Erythroblast (primary cell): ENCODE data around the gene DST.

ENCODE experiments used
- DNase-seq, 2 experiments: peaks; one replicate each; lab custom pipeline; 2025; lab: John Stamatoyannopoulos, UW
- GATA1 ChIP-seq: IDR thresholded peaks from 2 replicates; pipeline ENCODE4 v1.6.1; 2011; ENCODE audit warnings: low read depth, mild to moderate bottlenecking, control low read depth, low read length, moderate library complexity
- POLR2A ChIP-seq: IDR thresholded peaks from 2 replicates; pipeline ENCODE4 v1.6.1; 2011; ENCODE audit warnings: mild to moderate bottlenecking, low read length

Gene DST

GRCh38 chr6:56458324-56458884, 184.3 kb downstream of the DST start:
- TF ChIP-seq GATA1: no peak
- TF ChIP-seq POLR2A: no peak
- DNase-seq: no peak

- DNase-seq: no peak
- TF ChIP-seq POLR2A (no peak), GATA1 (no peak)
Observed at GRCh38 chr6:56456785-56457184, 185.9 kb downstream of the DST start.

GRCh38 chr6:56450882-56451739, 191.6 kb downstream of the DST start:
- DNase-seq: peak; percentile 20 to 36
- TF ChIP-seq POLR2A (no peak), GATA1 (no peak)

GRCh38 chr6:56450376-56450775, 192.3 kb downstream of the DST start:
- DNase-seq: no peak
- no peak for TF ChIP-seq GATA1

GRCh38 chr6:56448046-56448445, 194.6 kb downstream of the DST start:
- TF ChIP-seq POLR2A: no peak
- no peak for TF ChIP-seq GATA1
- no peak for DNase-seq

GRCh38 chr6:56445818-56446217, 196.9 kb downstream of the DST start:
- DNase-seq: no peak
- TF ChIP-seq GATA1 (no peak), POLR2A (no peak)

- DNase-seq: no peak
- TF ChIP-seq GATA1 (no peak), POLR2A (no peak)
Observed at GRCh38 chr6:56444855-56445254, 197.8 kb downstream of the DST start.

- TF ChIP-seq POLR2A (no peak), GATA1 (no peak)
- DNase-seq: no peak
Observed at GRCh38 chr6:56440551-56440981, 202.1 kb downstream of the DST start.

- no peak for TF ChIP-seq POLR2A
- TF ChIP-seq GATA1: no peak
- no peak for DNase-seq
Observed at GRCh38 chr6:56437171-56437900, 205.4 kb downstream of the DST start.

GRCh38 chr6:56435754-56436153, 206.9 kb downstream of the DST start:
- TF ChIP-seq GATA1 (no peak), POLR2A (no peak)
- DNase-seq: no peak

- no peak for TF ChIP-seq GATA1
- no peak for TF ChIP-seq POLR2A
- no peak for DNase-seq
Observed at GRCh38 chr6:56435326-56435725, 207.4 kb downstream of the DST start.

- TF ChIP-seq GATA1 (no peak), POLR2A (no peak)
- no peak for DNase-seq
Observed at GRCh38 chr6:56434606-56435005, 208.1 kb downstream of the DST start.

- no peak for DNase-seq
- no peak for TF ChIP-seq POLR2A
Observed at GRCh38 chr6:56433119-56433518, 209.6 kb downstream of the DST start.

GRCh38 chr6:56432194-56432593, 210.5 kb downstream of the DST start:
- TF ChIP-seq POLR2A: no peak
- TF ChIP-seq GATA1: no peak
- DNase-seq: no peak
